GM21717 (cell line): ENCODE measurements around the gene SSBP4.

Experiments
- ATAC-seq: cut with Tn5 transposase; IDR thresholded peaks from one replicate; pipeline ENCODE4 v1.9.1; 2021; ENCODE audit warnings: mild to moderate bottlenecking, moderate library complexity; ENCODE audit not compliant: unreplicated experiment

Gene SSBP4

GRCh38 chr19:18461471-18461870 lies 42.3 kb downstream of the SSBP4 start:
- ATAC-seq: no peak

DNA sequence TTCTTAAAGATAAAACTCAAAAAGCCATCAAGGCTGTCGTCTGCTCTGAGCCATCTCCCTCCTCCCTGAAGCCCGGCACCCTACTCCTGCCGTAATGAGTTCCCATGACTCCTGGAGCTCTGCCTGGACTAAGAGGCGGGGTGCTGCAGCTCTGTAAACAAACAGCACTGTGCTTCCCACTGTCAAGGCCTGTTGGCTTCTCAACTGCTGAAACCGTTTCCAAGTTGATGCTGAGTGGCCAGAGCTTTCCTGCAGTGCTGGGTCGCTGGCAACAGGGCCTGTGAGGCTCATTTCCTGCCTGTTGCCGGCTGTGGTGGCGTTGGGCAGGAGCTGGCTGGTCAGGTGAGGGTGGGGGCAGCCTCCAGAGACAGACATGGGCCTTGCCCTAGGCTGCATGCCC lies 45.4 kb downstream of the SSBP4 start:
- ATAC-seq: no peak

DNA sequence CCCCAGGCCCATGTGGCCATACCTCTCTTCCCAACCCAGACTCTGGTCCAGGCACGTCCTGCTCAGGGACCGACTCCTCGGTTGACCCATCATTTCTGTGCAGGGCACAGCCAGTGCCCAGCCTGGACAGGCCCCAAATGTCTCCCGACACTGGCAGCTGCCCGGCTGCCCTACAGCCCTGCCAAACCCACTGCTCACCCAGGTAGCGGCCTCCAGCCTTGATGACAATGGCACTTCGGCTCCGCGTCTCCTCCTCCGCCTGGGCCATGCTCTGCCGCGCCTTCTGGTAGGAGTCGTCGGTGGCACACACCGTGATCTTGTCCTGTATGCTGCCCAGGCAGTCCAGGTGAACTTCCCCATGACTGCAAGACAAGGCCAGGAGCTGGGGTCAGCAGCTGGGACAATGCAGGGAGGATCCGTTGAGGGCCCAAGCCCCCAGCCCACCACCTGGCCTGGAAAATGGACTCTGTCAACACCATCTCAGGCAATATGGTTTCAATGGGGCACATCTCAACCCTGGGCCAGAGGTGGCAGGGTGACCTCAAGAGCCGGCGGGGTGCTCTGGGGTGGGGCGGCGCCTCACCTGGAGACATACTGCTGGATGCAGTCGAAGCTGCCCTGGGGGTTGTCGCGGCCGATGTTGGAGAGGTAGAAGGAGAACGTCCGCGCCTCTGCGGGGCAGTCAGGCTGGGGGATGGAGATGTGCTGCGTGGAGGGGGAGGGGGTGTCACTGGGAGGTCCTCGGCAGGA lies 46.2 kb downstream of the SSBP4 start:
- no peak for ATAC-seq

- no peak for ATAC-seq
Observed at GRCh38 chr19:18465964-18466339, 46.8 kb downstream of the SSBP4 start.

DNA sequence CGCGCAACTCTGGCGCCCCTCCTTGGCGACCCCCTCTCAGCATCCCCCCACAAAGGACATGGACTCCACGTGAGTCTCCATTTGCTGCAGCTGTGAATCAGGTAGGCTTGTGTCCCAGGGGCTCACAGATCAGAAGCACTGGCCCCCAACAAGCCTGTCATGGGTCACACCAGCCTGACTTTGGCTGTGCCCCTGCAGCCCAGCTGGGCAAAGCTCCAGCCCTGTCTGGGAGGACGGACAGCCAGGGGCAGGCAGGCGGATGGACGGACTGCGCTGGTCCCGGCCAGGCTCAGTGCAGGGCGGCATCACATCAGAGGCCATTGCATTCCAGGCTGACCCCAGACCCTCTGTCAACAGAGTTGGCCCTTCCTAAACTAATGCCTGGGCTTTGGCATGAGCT lies 47.2 kb downstream of the SSBP4 start:
- ATAC-seq: no peak

DNA sequence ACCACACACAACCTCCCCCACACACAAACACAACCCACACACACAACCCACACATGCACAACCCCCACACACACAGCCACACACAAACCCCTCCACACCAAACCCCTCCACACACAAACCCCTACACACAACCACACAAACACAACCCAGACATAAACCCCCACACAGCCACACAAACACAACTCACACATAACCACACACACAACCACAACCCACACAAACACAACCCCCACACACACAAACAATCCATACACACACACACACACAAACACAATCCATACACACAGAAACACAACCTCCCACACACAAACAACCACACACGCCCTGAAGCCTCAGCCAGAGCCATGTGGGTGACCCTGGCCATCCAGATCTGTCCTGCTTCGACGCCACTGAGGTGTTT lies 48.8 kb downstream of the SSBP4 start:
- ATAC-seq: no peak

- no peak for ATAC-seq
Observed at GRCh38 chr19:18468517-18468916, 49.3 kb downstream of the SSBP4 start.

GRCh38 chr19:18469069-18469846 lies 50.1 kb downstream of the SSBP4 start:
- no peak for ATAC-seq

DNA sequence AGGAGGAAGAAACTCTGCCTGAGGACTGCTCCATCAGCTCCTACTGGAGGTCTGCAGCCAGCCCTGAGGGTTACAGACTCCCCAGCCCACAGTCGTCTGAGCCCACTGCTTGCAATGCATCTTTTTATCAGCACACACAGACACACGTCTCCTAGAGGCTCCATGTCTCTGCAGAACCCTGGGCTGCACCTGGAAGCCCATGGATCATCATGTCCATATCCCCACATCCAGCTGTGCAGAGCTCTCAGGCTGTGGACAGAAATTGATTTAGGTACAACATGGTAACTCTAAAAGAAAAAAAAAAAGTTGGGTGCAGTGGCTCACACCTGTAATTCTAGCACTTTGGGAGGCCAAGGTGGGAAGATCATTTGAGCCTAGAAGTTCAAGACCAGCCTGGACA lies 51.6 kb downstream of the SSBP4 start:
- no peak for ATAC-seq

DNA sequence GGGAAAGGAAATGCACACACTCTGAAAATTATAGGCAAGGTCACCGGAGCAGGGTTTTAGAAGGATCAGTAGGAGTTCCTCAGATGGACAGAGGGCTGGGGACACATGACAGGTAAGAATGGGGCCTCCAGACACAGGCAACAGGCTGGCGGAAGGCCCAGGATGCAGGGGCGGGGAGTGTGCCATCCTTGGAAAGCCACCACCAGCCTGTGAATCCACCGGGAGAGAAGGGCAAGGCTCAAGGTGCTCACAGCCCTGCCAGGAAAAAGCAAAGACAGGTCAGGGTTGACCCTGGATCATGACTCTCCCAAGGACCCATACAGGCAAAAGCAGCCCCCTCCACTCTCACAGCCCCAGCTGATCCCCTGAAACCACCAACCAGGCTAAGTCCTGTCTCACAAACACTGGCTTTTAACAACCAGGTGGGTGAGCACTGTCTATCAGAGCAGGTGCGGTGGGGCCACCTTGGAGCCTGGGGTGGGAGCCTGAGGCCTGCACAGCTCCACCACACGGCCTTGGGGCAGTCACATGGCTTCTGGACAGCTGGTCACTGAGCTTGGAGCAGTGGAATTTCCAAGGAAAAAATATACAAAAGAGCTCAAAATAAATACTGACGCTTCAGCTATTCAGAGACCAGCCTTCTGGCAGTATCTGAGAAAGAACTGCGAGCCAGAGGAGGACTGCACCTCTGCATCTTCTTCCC lies 54.0 kb downstream of the SSBP4 start:
- ATAC-seq: no peak

GRCh38 chr19:18473706-18474087 lies 54.5 kb downstream of the SSBP4 start:
- no peak for ATAC-seq

GRCh38 chr19:18474366-18474887 lies 55.2 kb downstream of the SSBP4 start:
- no peak for ATAC-seq

GRCh38 chr19:18475004-18475453 lies 55.8 kb downstream of the SSBP4 start:
- ATAC-seq: no peak

DNA sequence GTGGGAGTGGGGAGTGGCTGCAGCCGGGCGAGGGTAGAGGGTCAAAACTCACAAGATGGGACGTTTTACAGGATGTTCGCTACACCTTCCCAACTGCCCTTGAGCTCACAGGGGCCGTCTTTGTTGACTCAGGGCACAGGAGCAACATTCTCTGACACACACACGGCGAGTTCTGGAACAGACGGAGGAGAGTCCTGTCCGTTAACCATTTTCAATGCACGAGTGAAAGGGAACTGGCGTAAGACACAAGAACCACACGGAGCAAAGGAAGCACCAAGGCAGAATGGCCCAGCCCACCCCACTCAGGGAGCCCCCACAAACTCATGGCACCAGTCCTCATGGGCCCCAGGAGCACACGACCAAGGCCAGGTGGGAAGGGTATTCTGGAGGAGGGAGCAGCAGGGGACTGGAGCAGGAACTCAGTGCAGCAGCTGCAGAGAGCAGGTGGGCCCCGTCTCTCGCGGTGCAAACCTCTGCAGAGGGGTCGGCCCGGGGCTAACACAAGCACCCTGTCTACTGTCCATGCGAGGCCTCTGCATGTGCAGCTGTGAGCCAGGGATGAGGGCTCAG lies 56.6 kb downstream of the SSBP4 start:
- no peak for ATAC-seq

- ATAC-seq: no peak
Observed at GRCh38 chr19:18476507-18477041, 57.4 kb downstream of the SSBP4 start.

- ATAC-seq: no peak
Observed at GRCh38 chr19:18477042-18477779, 58.0 kb downstream of the SSBP4 start.

- ATAC-seq: no peak
Observed at GRCh38 chr19:18477974-18478373, 58.8 kb downstream of the SSBP4 start.

GRCh38 chr19:18478545-18479311 lies 59.5 kb downstream of the SSBP4 start:
- no peak for ATAC-seq

GRCh38 chr19:18480006-18480691 lies 61.0 kb downstream of the SSBP4 start:
- ATAC-seq: no peak
